Measurements from ENCODE around the gene MLANA.

Gene MLANA

DNA sequence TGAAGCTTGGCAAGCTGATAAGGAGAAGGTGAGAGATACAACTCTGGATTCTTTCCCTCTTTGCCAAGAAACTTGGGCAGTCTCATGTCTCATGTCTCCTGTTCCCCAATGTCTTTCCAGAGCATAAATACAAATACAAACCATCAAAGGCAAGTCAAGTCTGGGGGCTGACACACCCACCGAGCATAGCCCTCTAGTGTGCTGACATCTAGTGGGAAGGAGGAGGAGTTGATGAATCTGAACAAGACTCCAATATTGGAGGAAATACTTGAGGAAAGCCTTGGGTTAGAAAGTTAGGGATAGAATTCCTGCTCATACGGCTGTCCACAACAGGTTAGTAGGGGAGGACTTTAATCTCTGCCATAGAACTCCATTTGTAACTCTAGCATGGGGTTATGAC lies 8.6 kb downstream of the MLANA start:
- no peak overlapping the region for H3K18ac ChIP-seq (ENCODE audit: low read length)
- no peak overlapping the region for H4K12ac ChIP-seq (ENCODE audit: low read depth, low read length)
- DNase-seq = no peak
- H3K9me3 ChIP-seq (ENCODE audit: insufficient read depth, low read depth, low read length) = no peaks in the 10 kb centered on the region
- no CpG with 5 or more reads among the region's 2 CpGs for WGBS (ENCODE audit: extremely low coverage, insufficient coverage, insufficient read length)
- H2BK5ac ChIP-seq (ENCODE audit: low read depth, low read length, poor library complexity) = no peak overlapping the region
- no peaks in the 10 kb centered on the region for H3K4me1 ChIP-seq (ENCODE audit: control insufficient read depth in 1 of 2, insufficient read depth in 2 of 2, low read length in 2 of 2)
- H3K79me1 ChIP-seq (ENCODE audit: low read length) = no peaks in the 10 kb centered on the region
- H3K36me3 ChIP-seq (ENCODE audit: control insufficient read depth in 1 of 2, insufficient read depth in 2 of 2, low read length in 2 of 2) = no peaks in the 10 kb centered on the region
- H3K27me3 ChIP-seq (ENCODE audit: insufficient read depth, low read length) = no peaks in the 10 kb centered on the region
- H3K9ac ChIP-seq (ENCODE audit: low read length) = no peak overlapping the region
- H4K8ac ChIP-seq (ENCODE audit: low read depth, low read length) = no peak overlapping the region
- H3K27ac ChIP-seq (ENCODE audit: low read depth, low read length) = no peak overlapping the region
- H3K23ac ChIP-seq (ENCODE audit: low read length) = no peak overlapping the region
- H2AFZ ChIP-seq (ENCODE audit: insufficient read depth, low read length, poor library complexity) = no peak overlapping the region
- no peak overlapping the region for H2BK120ac ChIP-seq (ENCODE audit: insufficient read depth, low read length, poor library complexity)
- H3K14ac ChIP-seq (ENCODE audit: low read length) = no peak overlapping the region
- no peaks in the 10 kb centered on the region for H3K79me2 ChIP-seq (ENCODE audit: control insufficient read depth, insufficient read depth, low read length, poor library complexity)
- no peak overlapping the region for H2AK5ac ChIP-seq (ENCODE audit: low read length)
- no peak overlapping the region for H3K4me2 ChIP-seq (ENCODE audit: low read length)
- H3K4me3 ChIP-seq (ENCODE audit: low read depth, low read length) = no peak overlapping the region
- H3K4ac ChIP-seq (ENCODE audit: low read depth, low read length) = no peak overlapping the region
- H4K91ac ChIP-seq (ENCODE audit: low read depth, low read length) = no peak overlapping the region
- no peak overlapping the region for H2BK12ac ChIP-seq (ENCODE audit: low read length)

DNA sequence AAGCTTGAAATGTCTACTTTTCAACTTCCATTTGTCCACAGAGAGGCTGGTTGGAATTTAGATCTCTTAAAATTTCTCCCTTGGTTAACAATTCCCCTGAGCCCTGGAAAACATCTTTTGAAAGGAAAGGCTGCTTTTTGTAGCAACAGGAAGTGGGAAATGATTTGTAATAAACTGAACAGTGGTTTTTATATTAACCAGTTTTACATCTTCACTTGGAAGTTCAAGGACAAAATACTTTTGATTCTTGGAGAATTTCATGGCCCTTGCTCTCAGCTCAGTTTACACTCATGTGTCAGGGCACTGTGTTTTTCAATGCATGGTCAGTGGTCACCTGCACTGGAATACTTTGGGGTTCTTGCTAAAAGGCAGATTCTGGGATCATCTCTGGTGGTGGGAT lies 9.9 kb downstream of the MLANA start:
- no peak overlapping the region for H2AK5ac ChIP-seq (ENCODE audit: low read length)
- no peak overlapping the region for H2BK12ac ChIP-seq (ENCODE audit: low read length)
- H3K4me2 ChIP-seq (ENCODE audit: low read length) = no peak overlapping the region
- H3K4me1 ChIP-seq (ENCODE audit: control insufficient read depth in 1 of 2, insufficient read depth in 2 of 2, low read length in 2 of 2) = no peaks in the 10 kb centered on the region
- H4K8ac ChIP-seq (ENCODE audit: low read depth, low read length) = no peak overlapping the region
- H2AFZ ChIP-seq (ENCODE audit: insufficient read depth, low read length, poor library complexity) = no peak overlapping the region
- no peak overlapping the region for H3K18ac ChIP-seq (ENCODE audit: low read length)
- H3K36me3 ChIP-seq (ENCODE audit: control insufficient read depth in 1 of 2, insufficient read depth in 2 of 2, low read length in 2 of 2) = no peaks in the 10 kb centered on the region
- H3K27me3 ChIP-seq (ENCODE audit: insufficient read depth, low read length) = no peaks in the 10 kb centered on the region
- H3K27ac ChIP-seq (ENCODE audit: low read depth, low read length) = no peak overlapping the region
- no peaks in the 10 kb centered on the region for H3K79me2 ChIP-seq (ENCODE audit: control insufficient read depth, insufficient read depth, low read length, poor library complexity)
- H3K4ac ChIP-seq (ENCODE audit: low read depth, low read length) = no peak overlapping the region
- no peak overlapping the region for H3K9ac ChIP-seq (ENCODE audit: low read length)
- no peak overlapping the region for H4K12ac ChIP-seq (ENCODE audit: low read depth, low read length)
- DNase-seq = no peak
- no peaks in the 10 kb centered on the region for H3K9me3 ChIP-seq (ENCODE audit: insufficient read depth, low read depth, low read length)
- H4K91ac ChIP-seq (ENCODE audit: low read depth, low read length) = no peak overlapping the region
- H2BK5ac ChIP-seq (ENCODE audit: low read depth, low read length, poor library complexity) = no peak overlapping the region
- no peak overlapping the region for H3K4me3 ChIP-seq (ENCODE audit: low read depth, low read length)
- H2BK120ac ChIP-seq (ENCODE audit: insufficient read depth, low read length, poor library complexity) = no peak overlapping the region
- H3K79me1 ChIP-seq (ENCODE audit: low read length) = no peaks in the 10 kb centered on the region
- no peak overlapping the region for H3K14ac ChIP-seq (ENCODE audit: low read length)
- no peak overlapping the region for H3K23ac ChIP-seq (ENCODE audit: low read length)

DNA sequence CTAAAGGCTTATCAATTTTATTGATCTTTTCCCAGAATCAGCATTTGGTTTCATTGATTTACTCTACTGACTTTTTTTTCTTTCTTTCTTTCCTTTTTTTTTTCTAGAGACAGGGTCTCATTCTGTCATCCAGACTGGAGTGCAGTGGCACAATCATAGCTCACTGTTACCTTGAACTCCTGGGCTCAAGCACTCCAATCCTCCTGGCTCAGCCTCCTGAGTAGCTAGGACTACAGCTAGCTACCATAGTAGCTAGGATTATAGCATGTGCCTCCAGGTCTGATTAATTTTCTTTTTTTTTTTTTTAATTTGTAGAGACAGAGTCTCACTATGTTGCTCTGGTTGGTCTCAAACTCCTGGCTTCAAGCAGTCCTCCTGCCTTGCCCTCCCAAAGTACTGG lies 11.7 kb downstream of the MLANA start:
- DNase-seq = no peak
- Histone ChIP-seq H3K4me3 (ENCODE audit: low read depth, low read length) (no peak overlapping the region), H3K79me2 (ENCODE audit: control insufficient read depth, insufficient read depth, low read length, poor library complexity) (no peaks in the 10 kb centered on the region), H4K8ac (ENCODE audit: low read depth, low read length) (no peak overlapping the region), H2AK5ac (ENCODE audit: low read length) (no peak overlapping the region), H3K36me3 (ENCODE audit: control insufficient read depth in 1 of 2, insufficient read depth in 2 of 2, low read length in 2 of 2) (no peaks in the 10 kb centered on the region), H2AFZ (ENCODE audit: insufficient read depth, low read length, poor library complexity) (no peak overlapping the region), H3K9me3 (ENCODE audit: insufficient read depth, low read depth, low read length) (no peaks in the 10 kb centered on the region), H2BK120ac (ENCODE audit: insufficient read depth, low read length, poor library complexity) (no peak overlapping the region), H3K4me1 (ENCODE audit: control insufficient read depth in 1 of 2, insufficient read depth in 2 of 2, low read length in 2 of 2) (no peaks in the 10 kb centered on the region), H4K91ac (ENCODE audit: low read depth, low read length) (no peak overlapping the region), H3K23ac (ENCODE audit: low read length) (no peak overlapping the region), H4K12ac (ENCODE audit: low read depth, low read length) (no peak overlapping the region), H3K27me3 (ENCODE audit: insufficient read depth, low read length) (no peaks in the 10 kb centered on the region), H2BK5ac (ENCODE audit: low read depth, low read length, poor library complexity) (no peak overlapping the region), H3K14ac (ENCODE audit: low read length) (no peak overlapping the region), H2BK12ac (ENCODE audit: low read length) (no peak overlapping the region), H3K79me1 (ENCODE audit: low read length) (no peaks in the 10 kb centered on the region), H3K27ac (ENCODE audit: low read depth, low read length) (no peak overlapping the region), H3K18ac (ENCODE audit: low read length) (no peak overlapping the region), H3K4me2 (ENCODE audit: low read length) (no peak overlapping the region), H3K4ac (ENCODE audit: low read depth, low read length) (no peak overlapping the region), H3K9ac (ENCODE audit: low read length) (no peak overlapping the region)

DNA sequence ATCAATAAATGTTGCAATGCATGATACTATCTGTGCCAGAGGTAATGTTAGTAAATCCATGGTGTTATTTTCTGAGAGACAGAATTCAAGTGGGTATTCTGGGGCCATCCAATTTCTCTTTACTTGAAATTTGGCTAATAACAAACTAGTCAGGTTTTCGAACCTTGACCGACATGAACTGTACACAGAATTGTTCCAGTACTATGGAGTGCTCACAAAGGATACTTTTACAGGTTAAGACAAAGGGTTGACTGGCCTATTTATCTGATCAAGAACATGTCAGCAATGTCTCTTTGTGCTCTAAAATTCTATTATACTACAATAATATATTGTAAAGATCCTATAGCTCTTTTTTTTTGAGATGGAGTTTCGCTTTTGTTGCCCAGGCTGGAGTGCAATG lies 18.2 kb downstream of the MLANA start:
- Histone ChIP-seq H3K9ac (ENCODE audit: low read length) (no peak overlapping the region), H2BK12ac (ENCODE audit: low read length) (no peak overlapping the region), H2AFZ (ENCODE audit: insufficient read depth, low read length, poor library complexity) (no peak overlapping the region), H4K8ac (ENCODE audit: low read depth, low read length) (no peak overlapping the region), H3K14ac (ENCODE audit: low read length) (no peak overlapping the region), H2BK120ac (ENCODE audit: insufficient read depth, low read length, poor library complexity) (no peak overlapping the region), H3K4me3 (ENCODE audit: low read depth, low read length) (no peak overlapping the region), H2AK5ac (ENCODE audit: low read length) (no peak overlapping the region), H3K23ac (ENCODE audit: low read length) (no peak overlapping the region), H3K27ac (ENCODE audit: low read depth, low read length) (no peak overlapping the region), H4K12ac (ENCODE audit: low read depth, low read length) (no peak overlapping the region), H3K79me1 (ENCODE audit: low read length) (no peaks in the 10 kb centered on the region), H3K18ac (ENCODE audit: low read length) (no peak overlapping the region), H4K91ac (ENCODE audit: low read depth, low read length) (no peak overlapping the region), H3K4me1 (ENCODE audit: control insufficient read depth in 1 of 2, insufficient read depth in 2 of 2, low read length in 2 of 2) (no peaks in the 10 kb centered on the region), H3K9me3 (ENCODE audit: insufficient read depth, low read depth, low read length) (no peaks in the 10 kb centered on the region), H3K4ac (ENCODE audit: low read depth, low read length) (no peak overlapping the region), H3K79me2 (ENCODE audit: control insufficient read depth, insufficient read depth, low read length, poor library complexity) (no peaks in the 10 kb centered on the region), H3K27me3 (ENCODE audit: insufficient read depth, low read length) (no peaks in the 10 kb centered on the region), H2BK5ac (ENCODE audit: low read depth, low read length, poor library complexity) (no peak overlapping the region), H3K36me3 (ENCODE audit: control insufficient read depth in 1 of 2, insufficient read depth in 2 of 2, low read length in 2 of 2) (no peaks in the 10 kb centered on the region), H3K4me2 (ENCODE audit: low read length) (no peak overlapping the region)
- DNase-seq = no peak
- WGBS (ENCODE audit: extremely low coverage, insufficient coverage, insufficient read length) = no CpG with 5 or more reads among the region's 3 CpGs

DNA sequence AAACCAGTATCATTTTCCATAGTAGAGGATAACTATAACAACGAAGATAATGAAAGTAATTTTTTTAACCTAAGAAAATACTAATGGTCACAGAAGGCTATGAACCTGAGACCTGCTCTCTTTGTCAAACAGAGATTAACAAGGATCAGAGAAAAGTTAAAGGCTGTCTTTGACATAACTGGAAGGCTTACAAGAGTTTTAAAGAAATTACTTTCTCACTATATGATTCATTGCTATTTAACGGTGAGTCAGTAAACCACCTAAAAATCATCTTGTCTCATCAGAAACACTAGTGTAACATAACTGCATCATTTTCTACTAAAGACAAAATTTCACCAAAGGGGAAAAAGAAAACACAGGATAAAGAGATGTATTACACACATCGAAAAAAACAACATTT lies 19.3 kb downstream of the MLANA start:
- no peak overlapping the region for H3K9ac ChIP-seq (ENCODE audit: low read length)
- no peak overlapping the region for H4K8ac ChIP-seq (ENCODE audit: low read depth, low read length)
- H3K4me3 ChIP-seq (ENCODE audit: low read depth, low read length) = no peak overlapping the region
- H3K4me2 ChIP-seq (ENCODE audit: low read length) = no peak overlapping the region
- H2AFZ ChIP-seq (ENCODE audit: insufficient read depth, low read length, poor library complexity) = no peak overlapping the region
- no peak overlapping the region for H2BK12ac ChIP-seq (ENCODE audit: low read length)
- H2AK5ac ChIP-seq (ENCODE audit: low read length) = no peak overlapping the region
- no peaks in the 10 kb centered on the region for H3K27me3 ChIP-seq (ENCODE audit: insufficient read depth, low read length)
- H2BK120ac ChIP-seq (ENCODE audit: insufficient read depth, low read length, poor library complexity) = no peak overlapping the region
- H3K36me3 ChIP-seq (ENCODE audit: control insufficient read depth in 1 of 2, insufficient read depth in 2 of 2, low read length in 2 of 2) = no peaks in the 10 kb centered on the region
- H3K9me3 ChIP-seq (ENCODE audit: insufficient read depth, low read depth, low read length) = no peaks in the 10 kb centered on the region
- H3K4me1 ChIP-seq (ENCODE audit: control insufficient read depth in 1 of 2, insufficient read depth in 2 of 2, low read length in 2 of 2) = no peaks in the 10 kb centered on the region
- WGBS (ENCODE audit: extremely low coverage, insufficient coverage, insufficient read length) = no CpG with 5 or more reads among the region's 3 CpGs
- H3K79me1 ChIP-seq (ENCODE audit: low read length) = no peaks in the 10 kb centered on the region
- H4K12ac ChIP-seq (ENCODE audit: low read depth, low read length) = no peak overlapping the region
- no peak overlapping the region for H3K27ac ChIP-seq (ENCODE audit: low read depth, low read length)
- DNase-seq = no peak
- H2BK5ac ChIP-seq (ENCODE audit: low read depth, low read length, poor library complexity) = no peak overlapping the region
- H3K18ac ChIP-seq (ENCODE audit: low read length) = no peak overlapping the region
- H3K4ac ChIP-seq (ENCODE audit: low read depth, low read length) = no peak overlapping the region
- no peak overlapping the region for H3K23ac ChIP-seq (ENCODE audit: low read length)
- H3K79me2 ChIP-seq (ENCODE audit: control insufficient read depth, insufficient read depth, low read length, poor library complexity) = no peaks in the 10 kb centered on the region
- H4K91ac ChIP-seq (ENCODE audit: low read depth, low read length) = no peak overlapping the region
- H3K14ac ChIP-seq (ENCODE audit: low read length) = no peak overlapping the region

Measured in trophoblast cell (in vitro differentiated cells and primary cell).